Measurements from ENCODE around the gene CALR3. TPM values are rescaled to one million over a fixed set of nuclear protein-coding genes. Genes with fewer than 3 reads are reported as not detected.

CALR3 gene
- total and polyA plus RNA-seq, 2 of the 8 experiments (the other 6 are each of a cell fraction or from before 2014, with no cell fraction given): 0.11 to 0.32 TPM

- no peak for TF ChIP-seq CBX5 (IDR thresholded peaks at IDR 0.05; ENCODE audit: low read depth, low read length)
- TF ChIP-seq TBP (IDR thresholded peaks at IDR 0.05; ENCODE audit: low read depth, low read length): no peak
- no peak for TF ChIP-seq E2F6 (IDR thresholded peaks at IDR 0.05)
- TF ChIP-seq CEBPB (IDR thresholded peaks at IDR 0.05; ENCODE audit: low read depth, low read length): no peak
- TF ChIP-seq PHF8 (conservative IDR thresholded peaks at IDR 0.05; ENCODE audit: low read depth, low read length): no peak
Measured at GRCh38 chr19:16435238-16435917, 60.6 kb downstream of the CALR3 start (continued).

Measured in H1 (cell line).